ENCODE data around the gene PRDM16. TPM values are rescaled to one million over a fixed set of nuclear protein-coding genes. Genes with fewer than 3 reads are reported as not detected.

Gene PRDM16
- total RNA-seq, 1 experiment from 2014 or later: 1.6 TPM

GRCh38 chr1:3052501-3052900 lies 16.5 kb upstream of the PRDM16 start:
- TF ChIP-seq SMAD3 (CRISPR knock-in tag; IDR thresholded peaks at IDR 0.05; ENCODE audit: borderline replicate concordance) (no peak), E2F4 (CRISPR knock-in tag; IDR thresholded peaks at IDR 0.05; ENCODE audit: borderline replicate concordance, low read depth) (no peak), RORB (CRISPR knock-in tag; IDR thresholded peaks at IDR 0.05) (no peak), KAT7 (CRISPR knock-in tag; IDR thresholded peaks at IDR 0.05; ENCODE audit: borderline replicate concordance) (no peak), CDX4 (CRISPR knock-in tag; IDR thresholded peaks at IDR 0.05; ENCODE audit: borderline replicate concordance) (no peak), STAT6 (CRISPR knock-in tag; conservative IDR thresholded peaks at IDR 0.05; ENCODE audit: low read depth) (no peak), GRHL2 (CRISPR knock-in tag; IDR thresholded peaks at IDR 0.05; ENCODE audit: insufficient replicate concordance, severe bottlenecking) (no peak), TP53 (CRISPR knock-in tag; IDR thresholded peaks at IDR 0.05) (no peak), RELA (CRISPR knock-in tag; IDR thresholded peaks at IDR 0.05; ENCODE audit: borderline replicate concordance) (no peak), FOXK1 (CRISPR knock-in tag; IDR thresholded peaks at IDR 0.05) (no peak)
- H3K9me3 Mint-ChIP-seq: peaks cover 15% of the 10 kb centered on the region
- no peaks in the 10 kb centered on the region for H3K4me1 Mint-ChIP-seq
- H3K36me3 Mint-ChIP-seq: no peaks in the 10 kb centered on the region
- ChIA-PET CTCF (no interaction called here), POLR2A (no interaction called here)
- no peak for DNase-seq (ENCODE audit: low spot score)
- peaks cover 19% of the 10 kb centered on the region for H3K27me3 Mint-ChIP-seq (ENCODE audit: low read depth)
- no peak for ATAC-seq
- no peak overlapping the region for H3K27ac Mint-ChIP-seq
- H3K4me3 Mint-ChIP-seq: no peak overlapping the region

- Mint-ChIP-seq H3K36me3 (no peaks in the 10 kb centered on the region), H3K4me1 (no peaks in the 10 kb centered on the region), H3K27ac (no peak overlapping the region), H3K27me3 (ENCODE audit: low read depth) (peaks cover 28% of the 10 kb centered on the region), H3K9me3 (peaks cover 12% of the 10 kb centered on the region), H3K4me3 (no peak overlapping the region)
- ATAC-seq (no peak), DNase-seq (ENCODE audit: low spot score) (no peak)
- ChIA-PET CTCF (no interaction called here), POLR2A (no interaction called here)
- no peak for TF ChIP-seq ZNF512 (CRISPR knock-in tag; IDR thresholded peaks at IDR 0.05; ENCODE audit: borderline replicate concordance)
- TF ChIP-seq ZNF232 (CRISPR knock-in tag; IDR thresholded peaks at IDR 0.05): no peak
- no peak for TF ChIP-seq SMAD4 (CRISPR knock-in tag; IDR thresholded peaks at IDR 0.05)
- TF ChIP-seq NR1H2 (CRISPR knock-in tag; IDR thresholded peaks at IDR 0.05): no peak
- no peak for TF ChIP-seq ARID4B (CRISPR knock-in tag; IDR thresholded peaks at IDR 0.05; ENCODE audit: borderline replicate concordance)
- TF ChIP-seq NFATC4 (CRISPR knock-in tag; IDR thresholded peaks at IDR 0.05): no peak
- no peak for TF ChIP-seq ATF2 (CRISPR knock-in tag; IDR thresholded peaks at IDR 0.05; ENCODE audit: borderline replicate concordance, low read depth)
- TF ChIP-seq MLX (CRISPR knock-in tag; IDR thresholded peaks at IDR 0.05): no peak
- TF ChIP-seq CBFB (CRISPR knock-in tag; IDR thresholded peaks at IDR 0.05; ENCODE audit: low read depth): no peak
- TF ChIP-seq FOXK1 (CRISPR knock-in tag; IDR thresholded peaks at IDR 0.05): no peak
Observed at GRCh38 chr1:3053366-3053980, 15.5 kb upstream of the PRDM16 start.
